HEK293T (cell line): ENCODE measurements around the gene LHX2.

ENCODE experiments used
- BHLHE40 ChIP-seq: fragments of 450-650 bp; IDR thresholded peaks from 2 replicates; pipeline ENCODE4 v1.6.1; 2016; ENCODE audit warnings: mild to moderate bottlenecking, moderate library complexity, borderline replicate concordance
- ELF4 ChIP-seq: fragments of 450-650 bp; IDR thresholded peaks from 2 replicates; pipeline ENCODE4 v1.6.1; 2017; ENCODE audit warnings: antibody characterized with exemption
- FOXM1 ChIP-seq: fragments of 450-650 bp; IDR thresholded peaks from 2 replicates; pipeline ENCODE4 v1.6.1; 2017; ENCODE audit warnings: mild to moderate bottlenecking, borderline replicate concordance
- LEF1 ChIP-seq: fragments of 450-650 bp; IDR thresholded peaks from 2 replicates; pipeline ENCODE4 v1.6.1; 2017; ENCODE audit warnings: mild to moderate bottlenecking, borderline replicate concordance
- SP1 ChIP-seq: fragments of 450-650 bp; IDR thresholded peaks from 2 replicates; pipeline ENCODE4 v1.6.1; 2017

GRCh38 chr9:124054582-124055227 is 43.1 kb downstream of the LHX2 start:
- no peak for TF ChIP-seq ELF4
- TF ChIP-seq LEF1 = no peak
- TF ChIP-seq BHLHE40 = no peak
- no peak for TF ChIP-seq FOXM1
- no peak for TF ChIP-seq SP1
